ENCODE data around the gene HNMT. TPM values are rescaled to one million over a fixed set of nuclear protein-coding genes. Genes with fewer than 3 reads are reported as not detected.
"Not testable (repeated sequence)": the region's sequence is repeated elsewhere in the genome, so short reads cannot be mapped to it uniquely, and the experiment has no call there.

HNMT gene
- total and polyA plus RNA-seq, 2 donors = 16.6 to 17.0 TPM

- Histone ChIP-seq H3K4me1 (ENCODE audit: control insufficient read depth in 2 of 2, insufficient read depth in 2 of 2, low read length in 2 of 2) (no peaks in the 10 kb centered on the region), H3K27ac (ENCODE audit: low read depth in 1 of 2, low read length in 1 of 2) (no peak overlapping the region), H3K27me3 (ENCODE audit: control insufficient read depth in 2 of 2, insufficient read depth in 1 of 2, low read length in 1 of 2) (no peaks in the 10 kb centered on the region), H3K36me3 (ENCODE audit: control insufficient read depth in 2 of 2, insufficient read depth in 2 of 2, low read length in 1 of 2) (no peaks in the 10 kb centered on the region), H3K9me3 (ENCODE audit: control insufficient read depth in 2 of 2, insufficient read depth in 1 of 2, low read length in 1 of 2) (no peaks in the 10 kb centered on the region), H3K4me3 (ENCODE audit: low read length in 2 of 2) (no peak overlapping the region)
- no peak for DNase-seq (ENCODE audit: low read depth in 6 of 9, low spot score in 9 of 9)
These were observed 16.2 kb downstream of the HNMT start for GRCh38 chr2:137980459-137980858.

GRCh38 chr2:137981112-137981656, 16.9 kb downstream of the HNMT start:
- Histone ChIP-seq H3K36me3 (ENCODE audit: control insufficient read depth in 2 of 2, insufficient read depth in 2 of 2, low read length in 1 of 2) (no peaks in the 10 kb centered on the region), H3K27me3 (ENCODE audit: control insufficient read depth in 2 of 2, insufficient read depth in 1 of 2, low read length in 1 of 2) (no peaks in the 10 kb centered on the region), H3K4me1 (ENCODE audit: control insufficient read depth in 2 of 2, insufficient read depth in 2 of 2, low read length in 2 of 2) (no peaks in the 10 kb centered on the region), H3K9me3 (ENCODE audit: control insufficient read depth in 2 of 2, insufficient read depth in 1 of 2, low read length in 1 of 2) (no peaks in the 10 kb centered on the region), H3K27ac (ENCODE audit: low read depth in 1 of 2, low read length in 1 of 2) (no peak overlapping the region), H3K4me3 (ENCODE audit: low read length in 2 of 2) (no peak overlapping the region)
- DNase-seq (ENCODE audit: low read depth in 6 of 9, low spot score in 9 of 9) = no peak
- WGBS = 95% methylated on average over 11 of the region's 11 CpGs

GRCh38 chr2:137983581-137983980, 19.3 kb downstream of the HNMT start:
- no peaks in the 10 kb centered on the region for H3K4me1 ChIP-seq (ENCODE audit: control insufficient read depth in 2 of 2, insufficient read depth in 2 of 2, low read length in 2 of 2)
- no peak for DNase-seq (ENCODE audit: low read depth in 6 of 9, low spot score in 9 of 9)
- WGBS = 91% methylated on average over 3 of the region's 3 CpGs
- no peaks in the 10 kb centered on the region for H3K36me3 ChIP-seq (ENCODE audit: control insufficient read depth in 2 of 2, insufficient read depth in 2 of 2, low read length in 1 of 2)
- no peaks in the 10 kb centered on the region for H3K9me3 ChIP-seq (ENCODE audit: control insufficient read depth in 2 of 2, insufficient read depth in 1 of 2, low read length in 1 of 2)
- no peak overlapping the region for H3K4me3 ChIP-seq (ENCODE audit: low read length in 2 of 2)
- no peak overlapping the region for H3K27ac ChIP-seq (ENCODE audit: low read depth in 1 of 2, low read length in 1 of 2)
- no peaks in the 10 kb centered on the region for H3K27me3 ChIP-seq (ENCODE audit: control insufficient read depth in 2 of 2, insufficient read depth in 1 of 2, low read length in 1 of 2)

- no peaks in the 10 kb centered on the region for H3K27me3 ChIP-seq (ENCODE audit: control insufficient read depth in 2 of 2, insufficient read depth in 1 of 2, low read length in 1 of 2)
- no peaks in the 10 kb centered on the region for H3K9me3 ChIP-seq (ENCODE audit: control insufficient read depth in 2 of 2, insufficient read depth in 1 of 2, low read length in 1 of 2)
- no peak overlapping the region for H3K4me3 ChIP-seq (ENCODE audit: low read length in 2 of 2)
- no peaks in the 10 kb centered on the region for H3K4me1 ChIP-seq (ENCODE audit: control insufficient read depth in 2 of 2, insufficient read depth in 2 of 2, low read length in 2 of 2)
- DNase-seq (ENCODE audit: low read depth in 6 of 9, low spot score in 9 of 9) = no peak
- H3K36me3 ChIP-seq (ENCODE audit: control insufficient read depth in 2 of 2, insufficient read depth in 2 of 2, low read length in 1 of 2) = no peaks in the 10 kb centered on the region
- 99% methylated on average over 1 of the region's 1 CpG for WGBS
- no peak overlapping the region for H3K27ac ChIP-seq (ENCODE audit: low read depth in 1 of 2, low read length in 1 of 2)
These were observed 22.0 kb downstream of the HNMT start for GRCh38 chr2:137986268-137986667.

- Histone ChIP-seq H3K4me3 (ENCODE audit: low read length in 2 of 2) (no peak overlapping the region), H3K27me3 (ENCODE audit: control insufficient read depth in 2 of 2, insufficient read depth in 1 of 2, low read length in 1 of 2) (no peaks in the 10 kb centered on the region), H3K9me3 (ENCODE audit: control insufficient read depth in 2 of 2, insufficient read depth in 1 of 2, low read length in 1 of 2) (peaks cover 0 to 3% of the 10 kb centered on the region in 2 donors), H3K27ac (ENCODE audit: low read depth in 1 of 2, low read length in 1 of 2) (no peak overlapping the region), H3K4me1 (ENCODE audit: control insufficient read depth in 2 of 2, insufficient read depth in 2 of 2, low read length in 2 of 2) (no peaks in the 10 kb centered on the region), H3K36me3 (ENCODE audit: control insufficient read depth in 2 of 2, insufficient read depth in 2 of 2, low read length in 1 of 2) (no peaks in the 10 kb centered on the region)
- no peak for DNase-seq (ENCODE audit: low read depth in 6 of 9, low spot score in 9 of 9)
These were observed 22.7 kb downstream of the HNMT start for GRCh38 chr2:137987011-137987410.

- Histone ChIP-seq H3K27ac (ENCODE audit: low read depth in 1 of 2, low read length in 1 of 2) (no peak overlapping the region), H3K4me1 (ENCODE audit: control insufficient read depth in 2 of 2, insufficient read depth in 2 of 2, low read length in 2 of 2) (no peaks in the 10 kb centered on the region), H3K36me3 (ENCODE audit: control insufficient read depth in 2 of 2, insufficient read depth in 2 of 2, low read length in 1 of 2) (no peaks in the 10 kb centered on the region), H3K27me3 (ENCODE audit: control insufficient read depth in 2 of 2, insufficient read depth in 1 of 2, low read length in 1 of 2) (no peaks in the 10 kb centered on the region), H3K4me3 (ENCODE audit: low read length in 2 of 2) (no peak overlapping the region), H3K9me3 (ENCODE audit: control insufficient read depth in 2 of 2, insufficient read depth in 1 of 2, low read length in 1 of 2) (peaks cover 1 to 11% of the 10 kb centered on the region in 2 donors)
- DNase-seq (ENCODE audit: low read depth in 6 of 9, low spot score in 9 of 9) = no peak
These were observed 26.8 kb downstream of the HNMT start for GRCh38 chr2:137991078-137991477.

GRCh38 chr2:137992039-137992646, 27.9 kb downstream of the HNMT start:
- no peaks in the 10 kb centered on the region for H3K36me3 ChIP-seq (ENCODE audit: control insufficient read depth in 2 of 2, insufficient read depth in 2 of 2, low read length in 1 of 2)
- DNase-seq (ENCODE audit: low read depth in 6 of 9, low spot score in 9 of 9) = no peak
- H3K9me3 ChIP-seq (ENCODE audit: control insufficient read depth in 2 of 2, insufficient read depth in 1 of 2, low read length in 1 of 2) = peaks cover 1 to 11% of the 10 kb centered on the region in 2 donors
- H3K4me3 ChIP-seq (ENCODE audit: low read length in 2 of 2) = no peak overlapping the region
- H3K27ac ChIP-seq (ENCODE audit: low read depth in 1 of 2, low read length in 1 of 2) = no peak overlapping the region
- 97% methylated on average over 6 of the region's 6 CpGs for WGBS
- H3K27me3 ChIP-seq (ENCODE audit: control insufficient read depth in 2 of 2, insufficient read depth in 1 of 2, low read length in 1 of 2) = no peaks in the 10 kb centered on the region
- H3K4me1 ChIP-seq (ENCODE audit: control insufficient read depth in 2 of 2, insufficient read depth in 2 of 2, low read length in 2 of 2) = no peaks in the 10 kb centered on the region

GRCh38 chr2:137993715-137994476, 29.6 kb downstream of the HNMT start:
- H3K27me3 ChIP-seq (ENCODE audit: control insufficient read depth in 2 of 2, insufficient read depth in 1 of 2, low read length in 1 of 2); H3K4me1 ChIP-seq (ENCODE audit: control insufficient read depth in 2 of 2, insufficient read depth in 2 of 2, low read length in 2 of 2); H3K27ac ChIP-seq (ENCODE audit: low read depth in 1 of 2, low read length in 1 of 2); H3K4me3 ChIP-seq (ENCODE audit: low read length in 2 of 2); DNase-seq (ENCODE audit: low read depth in 6 of 9, low spot score in 9 of 9); H3K36me3 ChIP-seq (ENCODE audit: control insufficient read depth in 2 of 2, insufficient read depth in 2 of 2, low read length in 1 of 2): not testable (repeated sequence)
- WGBS = 97% methylated on average over 1 of the region's 1 CpG
- H3K9me3 ChIP-seq (ENCODE audit: control insufficient read depth in 2 of 2, insufficient read depth in 1 of 2, low read length in 1 of 2) = peaks cover 1 to 11% of the 10 kb centered on the region in 2 donors

GRCh38 chr2:137995368-137995767, 31.1 kb downstream of the HNMT start:
- not testable (repeated sequence) for H3K27ac ChIP-seq (ENCODE audit: low read depth in 1 of 2, low read length in 1 of 2); H3K36me3 ChIP-seq (ENCODE audit: control insufficient read depth in 2 of 2, insufficient read depth in 2 of 2, low read length in 1 of 2); H3K27me3 ChIP-seq (ENCODE audit: control insufficient read depth in 2 of 2, insufficient read depth in 1 of 2, low read length in 1 of 2); H3K4me1 ChIP-seq (ENCODE audit: control insufficient read depth in 2 of 2, insufficient read depth in 2 of 2, low read length in 2 of 2); H3K4me3 ChIP-seq (ENCODE audit: low read length in 2 of 2); DNase-seq (ENCODE audit: low read depth in 6 of 9, low spot score in 9 of 9)
- WGBS = 85% methylated on average over 2 of the region's 2 CpGs
- peaks cover 1 to 11% of the 10 kb centered on the region in 2 donors for H3K9me3 ChIP-seq (ENCODE audit: control insufficient read depth in 2 of 2, insufficient read depth in 1 of 2, low read length in 1 of 2)
